Fibroblast of villous mesenchyme (primary cell): Measurements from ENCODE around the gene FOXO3. TPM values are rescaled to one million over a fixed set of nuclear protein-coding genes. Genes with fewer than 3 reads are reported as not detected.

Experiments used
- DNase-seq: peaks from one replicate; pipeline ENCODE4 v3.0.0-alpha.2; 2010; ENCODE audit warnings: low read depth
- H3K4me3 ChIP-seq: 2 replicates; pipeline ENCODE4 v1.5.1; 2011; ENCODE audit warnings: low read depth, mild to moderate bottlenecking, low read length
- CTCF ChIP-seq: IDR thresholded peaks from 2 replicates; pipeline ENCODE4 v1.5.1; 2012; ENCODE audit warnings: low read depth, mild to moderate bottlenecking, low read length; ENCODE audit not compliant: insufficient read depth
- total RNA-seq: library from RNA; depleted of rRNA; stranded (reverse); fragments of >200 nt; gene quantifications from 2 replicates; pipeline ENCODE4 v1.2.3, GENCODE V29; 2012

FOXO3 gene
- total RNA-seq, 1 donor: 43.2 TPM

- H3K4me3 ChIP-seq: no peak overlapping the region
- DNase-seq: peak; percentile 53
- no peak for TF ChIP-seq CTCF
Observed at GRCh38 chr6:108627692-108628550, 67.2 kb downstream of the FOXO3 start.

- TF ChIP-seq CTCF: no peak
- no peak overlapping the region for H3K4me3 ChIP-seq
- no peak for DNase-seq
Observed at GRCh38 chr6:108630050-108630714, 69.5 kb downstream of the FOXO3 start.

GRCh38 chr6:108632441-108632840, 71.7 kb downstream of the FOXO3 start:
- no peak overlapping the region for H3K4me3 ChIP-seq
- no peak for DNase-seq
- TF ChIP-seq CTCF: no peak

- DNase-seq: no peak
- H3K4me3 ChIP-seq: no peak overlapping the region
- TF ChIP-seq CTCF: no peak
Observed at GRCh38 chr6:108633436-108633835, 72.7 kb downstream of the FOXO3 start.

- no peak for DNase-seq
- no peak overlapping the region for H3K4me3 ChIP-seq
- TF ChIP-seq CTCF: no peak
Observed at GRCh38 chr6:108635505-108636226, 74.9 kb downstream of the FOXO3 start.

GRCh38 chr6:108637963-108638362, 77.2 kb downstream of the FOXO3 start:
- no peak for DNase-seq
- H3K4me3 ChIP-seq: no peak overlapping the region
- no peak for TF ChIP-seq CTCF
